CD4-positive, alpha-beta T cell treated with Interferon alpha-2 for 1 hour (primary cell): ENCODE measurements around the gene TRAPPC12.
"Not testable (repeated sequence)": the region's sequence is repeated elsewhere in the genome, so short reads cannot be mapped to it uniquely, and the experiment has no call there.

Source experiments
- DNase-seq, 2 donors: peaks; one replicate each; pipeline ENCODE4 v3.0.0-alpha.2; 2020 to 2022

The TRAPPC12 gene

GRCh38 chr2:3369340-3370181 is 9.9 kb upstream of the TRAPPC12 start:
- not testable (repeated sequence) for DNase-seq

- DNase-seq: no peak
These were observed 2.7 kb upstream of the TRAPPC12 start for GRCh38 chr2:3376821-3377220.

GRCh38 chr2:3377279-3377611 is 2.2 kb upstream of the TRAPPC12 start:
- peak; percentile 6 to 52 for DNase-seq

GRCh38 chr2:3377612-3378432 is 1.7 kb upstream of the TRAPPC12 start, which contains the start of gene EIPR1:
EIPR1 (minus strand) TSS chr2:3377818; CDS start chr2:3377689, 129 bp downstream.
- peak; percentile 96 to 98 for DNase-seq

GRCh38 chr2:3379339-3379646 is 201 bp upstream of the TRAPPC12 start:
- DNase-seq: no peak

GRCh38 chr2:3386448-3386958 is 7.0 kb downstream of the TRAPPC12 start:
- DNase-seq: no peak

- no peak for DNase-seq
These were observed 7.5 kb downstream of the TRAPPC12 start for GRCh38 chr2:3387011-3387410.

- no peak for DNase-seq
These were observed 8.3 kb downstream of the TRAPPC12 start for GRCh38 chr2:3387644-3388411.

GRCh38 chr2:3388412-3388738 is 8.9 kb downstream of the TRAPPC12 start:
- DNase-seq: no peak

GRCh38 chr2:3389193-3389592 is 9.7 kb downstream of the TRAPPC12 start:
- DNase-seq: no peak

GRCh38 chr2:3390041-3390440 is 10.5 kb downstream of the TRAPPC12 start:
- no peak for DNase-seq

- no peak for DNase-seq
These were observed 12.7 kb downstream of the TRAPPC12 start for GRCh38 chr2:3392216-3392615.

- DNase-seq: no peak
These were observed 17.5 kb downstream of the TRAPPC12 start for GRCh38 chr2:3396920-3397559.

- no peak for DNase-seq
These were observed 19.4 kb downstream of the TRAPPC12 start for GRCh38 chr2:3398857-3399256.

GRCh38 chr2:3399381-3399780 is 19.9 kb downstream of the TRAPPC12 start:
- DNase-seq: no peak

- no peak for DNase-seq
These were observed 20.3 kb downstream of the TRAPPC12 start for GRCh38 chr2:3399829-3400228.

- no peak for DNase-seq
These were observed 24.3 kb downstream of the TRAPPC12 start for GRCh38 chr2:3403587-3404334.

- DNase-seq: no peak
These were observed 24.9 kb downstream of the TRAPPC12 start for GRCh38 chr2:3404349-3404894.

GRCh38 chr2:3405307-3405706 is 25.8 kb downstream of the TRAPPC12 start:
- no peak for DNase-seq

GRCh38 chr2:3405876-3406275 is 26.4 kb downstream of the TRAPPC12 start:
- DNase-seq: no peak

GRCh38 chr2:3406501-3406900 is 27.0 kb downstream of the TRAPPC12 start:
- no peak for DNase-seq

- DNase-seq: no peak
These were observed 29.3 kb downstream of the TRAPPC12 start for GRCh38 chr2:3408781-3409180.
